HEK293 (cell line): ENCODE measurements around the gene SPTAN1.

Source experiments
- CTCF ChIA-PET: fragments of 350-600 bp; formaldehyde crosslinking; extraction: SDS; loops from one replicate; lab custom pipeline; 2021; ENCODE audit warnings: antibody characterized with exemption; lab: Yijun Ruan, JAX
- POLR2A ChIA-PET: fragments of 300-600 bp; formaldehyde crosslinking; extraction: SDS; loops from one replicate; lab custom pipeline; 2020; ENCODE audit warnings: antibody characterized with exemption, inconsistent platforms; lab: Yijun Ruan, JAX
- H3K27ac ChIP-seq: fragments of 200-500 bp; sonication (Bioruptor generic); 2 replicates; pipeline ENCODE4 v1.5.1; 2014; ENCODE audit warnings: low read depth, low read length, control low read depth, inconsistent platforms; ENCODE audit errors: extremely low read depth
- H3K36me3 ChIP-seq, 2 experiments: fragments of 200-500 bp in 1 of 2; sonication (Bioruptor generic) in 1 of 2; 1 replicate in 1 of 2; 2 replicates in 1 of 2; pipeline ENCODE4 v1.5.1; 2014 to 2017; ENCODE audit warnings: inconsistent platforms in 2 of 2, low read length in 2 of 2; ENCODE audit not compliant: control insufficient read depth in 2 of 2, insufficient read depth in 1 of 2
- H3K4me1 ChIP-seq: fragments of 200-500 bp; sonication (Bioruptor generic); 2 replicates; pipeline ENCODE4 v1.5.1; 2014; ENCODE audit warnings: mild to moderate bottlenecking, low read length, inconsistent platforms; ENCODE audit not compliant: control insufficient read depth, insufficient read depth
- H3K4me3 ChIP-seq: 2 replicates; pipeline ENCODE4 v1.5.1; 2011; ENCODE audit warnings: low read depth, mild to moderate bottlenecking, control low read depth, low read length, moderate library complexity
- H3K9me3 ChIP-seq: fragments of 200-500 bp; sonication (Bioruptor generic); 2 replicates; pipeline ENCODE4 v1.5.1; 2014; ENCODE audit warnings: low read depth, low read length, inconsistent platforms; ENCODE audit not compliant: control insufficient read depth, insufficient read depth
- EGR2 ChIP-seq: fragments of 450-650 bp; formaldehyde crosslinking; IDR thresholded peaks from 2 replicates; pipeline ENCODE4 v1.5.1; 2016; ENCODE audit warnings: low read depth, missing biosample characterization, missing genetic modification characterization
- HOXA7 ChIP-seq: sonication (generic); formaldehyde crosslinking; IDR thresholded peaks from 2 replicates; pipeline ENCODE4 v1.8.1; 2022; ENCODE audit warnings: missing genetic modification reagents, borderline replicate concordance
- KLF1 ChIP-seq: fragments of 450-650 bp; formaldehyde crosslinking; IDR thresholded peaks from 2 replicates; pipeline ENCODE4 v1.5.1; 2016; ENCODE audit warnings: missing biosample characterization, missing genetic modification characterization
- MEIS1 ChIP-seq: sonication (generic); formaldehyde crosslinking; IDR thresholded peaks from 2 replicates; pipeline ENCODE4 v1.8.1; 2022; ENCODE audit warnings: missing genetic modification reagents, mild to moderate bottlenecking, borderline replicate concordance
- MZF1 ChIP-seq: fragments of 450-650 bp; formaldehyde crosslinking; IDR thresholded peaks from 2 replicates; pipeline ENCODE4 v1.5.1; 2017; ENCODE audit warnings: missing biosample characterization, missing genetic modification characterization, borderline replicate concordance
- OSR2 ChIP-seq: fragments of 450-650 bp; formaldehyde crosslinking; IDR thresholded peaks from 2 replicates; pipeline ENCODE4 v1.5.1; 2016; ENCODE audit warnings: missing biosample characterization, missing genetic modification characterization
- RBAK ChIP-seq: fragments of 450-650 bp; formaldehyde crosslinking; IDR thresholded peaks from 2 replicates; pipeline ENCODE4 v1.5.1; 2016; ENCODE audit warnings: missing biosample characterization, missing genetic modification characterization
- YY2 ChIP-seq: fragments of 450-650 bp; formaldehyde crosslinking; IDR thresholded peaks from 2 replicates; pipeline ENCODE4 v1.5.1; 2016; ENCODE audit warnings: missing biosample characterization, missing genetic modification characterization
- ZBTB8A ChIP-seq: fragments of 450-650 bp; formaldehyde crosslinking; IDR thresholded peaks from 2 replicates; pipeline ENCODE4 v1.5.1; 2016; ENCODE audit warnings: missing biosample characterization, missing genetic modification characterization
- ZNF157 ChIP-seq: fragments of 450-650 bp; formaldehyde crosslinking; IDR thresholded peaks from 2 replicates; pipeline ENCODE4 v1.5.1; 2016; ENCODE audit warnings: missing biosample characterization, missing genetic modification characterization
- ZNF184 ChIP-seq: fragments of 450-650 bp; IDR thresholded peaks from 2 replicates; pipeline ENCODE4 v1.5.1; 2018; ENCODE audit warnings: missing biosample characterization, mild to moderate bottlenecking, missing genetic modification characterization
- ZNF19 ChIP-seq: fragments of 450-650 bp; formaldehyde crosslinking; IDR thresholded peaks from 2 replicates; pipeline ENCODE4; 2016; ENCODE audit warnings: missing biosample characterization, missing genetic modification characterization, low read depth
- ZNF2 ChIP-seq: fragments of 450-650 bp; formaldehyde crosslinking; IDR thresholded peaks from 2 replicates; pipeline ENCODE4 v1.5.1; 2016; ENCODE audit warnings: missing biosample characterization, missing genetic modification characterization
- ZNF223 ChIP-seq: fragments of 450-650 bp; formaldehyde crosslinking; IDR thresholded peaks from 2 replicates; pipeline ENCODE4 v1.5.1; 2016; ENCODE audit warnings: missing biosample characterization, missing genetic modification characterization
- ZNF23 ChIP-seq: fragments of 450-650 bp; formaldehyde crosslinking; IDR thresholded peaks from 2 replicates; pipeline ENCODE4 v1.5.1; 2016; ENCODE audit warnings: missing biosample characterization, missing genetic modification characterization, borderline replicate concordance
- ZNF248 ChIP-seq: fragments of 450-650 bp; formaldehyde crosslinking; IDR thresholded peaks from 2 replicates; pipeline ENCODE4 v1.5.1; 2017; ENCODE audit warnings: missing biosample characterization, missing genetic modification characterization
- ZNF280C ChIP-seq: fragments of 450-650 bp; formaldehyde crosslinking; IDR thresholded peaks from 2 replicates; pipeline ENCODE4 v1.5.1; 2016; ENCODE audit warnings: missing biosample characterization, missing genetic modification characterization
- ZNF335 ChIP-seq: fragments of 450-650 bp; formaldehyde crosslinking; conservative IDR thresholded peaks from 2 replicates; pipeline ENCODE4 v1.5.1; 2016; ENCODE audit warnings: missing biosample characterization, missing genetic modification characterization
- ZNF341 ChIP-seq: fragments of 450-650 bp; formaldehyde crosslinking; IDR thresholded peaks from 2 replicates; pipeline ENCODE4; 2016; ENCODE audit warnings: low read depth, missing biosample characterization, missing genetic modification characterization
- ZNF394 ChIP-seq: fragments of 450-650 bp; formaldehyde crosslinking; IDR thresholded peaks from 2 replicates; pipeline ENCODE4 v1.5.1; 2016; ENCODE audit warnings: missing biosample characterization, missing genetic modification characterization, mild to moderate bottlenecking, moderate library complexity, borderline replicate concordance
- ZNF426 ChIP-seq: fragments of 450-650 bp; formaldehyde crosslinking; IDR thresholded peaks from 2 replicates; pipeline ENCODE4 v1.5.1; 2017; ENCODE audit warnings: missing biosample characterization, missing genetic modification characterization, mild to moderate bottlenecking, inconsistent platforms, moderate library complexity
- ZNF510 ChIP-seq: fragments of 450-650 bp; formaldehyde crosslinking; IDR thresholded peaks from 2 replicates; pipeline ENCODE4 v1.5.1; 2018; ENCODE audit warnings: mild to moderate bottlenecking, missing genetic modification characterization, missing biosample characterization; ENCODE audit not compliant: insufficient replicate concordance
- ZNF513 ChIP-seq: fragments of 450-650 bp; IDR thresholded peaks from 2 replicates; pipeline ENCODE4 v1.5.1; 2018; ENCODE audit warnings: missing biosample characterization, missing genetic modification characterization
- ZNF561 ChIP-seq: fragments of 450-650 bp; IDR thresholded peaks from 2 replicates; pipeline ENCODE4 v1.5.1; 2018; ENCODE audit warnings: missing biosample characterization, missing genetic modification characterization, borderline replicate concordance
- ZNF776 ChIP-seq: fragments of 450-650 bp; formaldehyde crosslinking; IDR thresholded peaks from 2 replicates; pipeline ENCODE4 v1.5.0; 2017; ENCODE audit warnings: missing biosample characterization, missing genetic modification characterization, borderline replicate concordance
- ZSCAN18 ChIP-seq: fragments of 450-650 bp; formaldehyde crosslinking; IDR thresholded peaks from 2 replicates; pipeline ENCODE4 v1.5.1; 2016; ENCODE audit warnings: missing biosample characterization, missing genetic modification characterization
- ZSCAN23 ChIP-seq: fragments of 450-650 bp; formaldehyde crosslinking; IDR thresholded peaks from 2 replicates; pipeline ENCODE4 v1.5.1; 2016; ENCODE audit warnings: missing biosample characterization, missing genetic modification characterization
- ZSCAN30 ChIP-seq: fragments of 450-650 bp; IDR thresholded peaks from 2 replicates; pipeline ENCODE4 v1.5.1; 2018; ENCODE audit warnings: missing biosample characterization, mild to moderate bottlenecking, missing genetic modification characterization, moderate library complexity
- TF ChIP-seq, protein P1 (sequence below): fragments of 450-650 bp; formaldehyde crosslinking; IDR thresholded peaks from 2 replicates; pipeline ENCODE4 v1.5.1; 2017; ENCODE audit warnings: missing biosample characterization, missing genetic modification characterization
- TF ChIP-seq, protein P2 (sequence below): fragments of 450-650 bp; formaldehyde crosslinking; IDR thresholded peaks from 2 replicates; pipeline ENCODE4 v1.5.1; 2016; ENCODE audit warnings: missing biosample characterization, missing genetic modification characterization

Gene SPTAN1

DNA sequence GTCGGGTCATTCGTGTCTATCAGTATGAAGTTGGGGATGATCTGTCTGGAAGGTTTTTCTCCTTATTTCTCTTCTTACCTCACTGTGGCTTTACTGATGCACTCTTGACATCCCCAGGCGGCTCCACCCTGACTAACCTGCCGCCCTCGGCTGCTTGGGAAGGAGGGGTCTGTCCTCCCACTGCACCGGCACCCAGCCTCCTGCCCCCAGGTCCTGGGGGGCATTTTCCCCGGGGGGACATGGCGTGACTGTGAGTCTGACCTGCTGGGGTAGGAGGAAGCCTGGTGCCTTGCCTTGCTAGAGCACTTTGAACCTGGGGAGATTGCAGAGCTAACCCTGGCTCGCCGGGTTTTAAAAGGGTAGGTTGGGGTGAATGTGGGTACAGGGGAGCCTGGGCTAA, 76.7 kb downstream of the SPTAN1 start:
- ChIA-PET CTCF (no interaction called here), POLR2A (no interaction called here)
- Histone ChIP-seq H3K27ac (no peak overlapping the region), H3K4me3 (no peak overlapping the region), H3K4me1 (no peaks in the 10 kb centered on the region), H3K9me3 (no peaks in the 10 kb centered on the region), H3K36me3 (peaks cover 0 to 96% of the 10 kb centered on the region in 2 experiments; a peak in 2 of 3 replicates)
- TF ChIP-seq ZNF157 (tag by site-specific recombination) (no peak), ZSCAN23 (no peak), YY2 (tag by site-specific recombination) (no peak), ZNF19 (tag by site-specific recombination) (no peak), ZNF776 (tag by site-specific recombination) (no peak), ZNF248 (tag by site-specific recombination) (no peak), KLF1 (no peak), ZNF335 (no peak), MZF1 (tag by site-specific recombination) (no peak), ZNF561 (tag by site-specific recombination) (no peak), ZSCAN30 (tag by site-specific recombination) (no peak), ZNF280C (no peak), ZNF223 (tag by site-specific recombination) (no peak), RBAK (no peak), ZSCAN18 (tag by site-specific recombination) (no peak), ZNF394 (no peak), HOXA7 (no peak)
- TF ChIP-seq, protein P1, sequence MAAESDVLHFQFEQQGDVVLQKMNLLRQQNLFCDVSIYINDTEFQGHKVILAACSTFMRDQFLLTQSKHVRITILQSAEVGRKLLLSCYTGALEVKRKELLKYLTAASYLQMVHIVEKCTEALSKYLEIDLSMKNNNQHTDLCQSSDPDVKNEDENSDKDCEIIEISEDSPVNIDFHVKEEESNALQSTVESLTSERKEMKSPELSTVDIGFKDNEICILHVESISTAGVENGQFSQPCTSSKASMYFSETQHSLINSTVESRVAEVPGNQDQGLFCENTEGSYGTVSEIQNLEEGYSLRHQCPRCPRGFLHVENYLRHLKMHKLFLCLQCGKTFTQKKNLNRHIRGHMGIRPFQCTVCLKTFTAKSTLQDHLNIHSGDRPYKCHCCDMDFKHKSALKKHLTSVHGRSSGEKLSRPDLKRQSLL (tag by site-specific recombination): no peak
- TF ChIP-seq, protein P2, sequence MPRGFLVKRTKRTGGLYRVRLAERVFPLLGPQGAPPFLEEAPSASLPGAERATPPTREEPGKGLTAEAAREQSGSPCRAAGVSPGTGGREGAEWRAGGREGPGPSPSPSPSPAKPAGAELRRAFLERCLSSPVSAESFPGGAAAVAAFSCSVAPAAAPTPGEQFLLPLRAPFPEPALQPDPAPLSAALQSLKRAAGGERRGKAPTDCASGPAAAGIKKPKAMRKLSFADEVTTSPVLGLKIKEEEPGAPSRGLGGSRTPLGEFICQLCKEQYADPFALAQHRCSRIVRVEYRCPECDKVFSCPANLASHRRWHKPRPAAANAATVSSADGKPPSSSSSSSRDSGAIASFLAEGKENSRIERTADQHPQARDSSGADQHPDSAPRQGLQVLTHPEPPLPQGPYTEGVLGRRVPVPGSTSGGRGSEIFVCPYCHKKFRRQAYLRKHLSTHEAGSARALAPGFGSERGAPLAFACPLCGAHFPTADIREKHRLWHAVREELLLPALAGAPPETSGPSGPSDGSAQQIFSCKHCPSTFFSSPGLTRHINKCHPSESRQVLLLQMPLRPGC: no peak

DNA sequence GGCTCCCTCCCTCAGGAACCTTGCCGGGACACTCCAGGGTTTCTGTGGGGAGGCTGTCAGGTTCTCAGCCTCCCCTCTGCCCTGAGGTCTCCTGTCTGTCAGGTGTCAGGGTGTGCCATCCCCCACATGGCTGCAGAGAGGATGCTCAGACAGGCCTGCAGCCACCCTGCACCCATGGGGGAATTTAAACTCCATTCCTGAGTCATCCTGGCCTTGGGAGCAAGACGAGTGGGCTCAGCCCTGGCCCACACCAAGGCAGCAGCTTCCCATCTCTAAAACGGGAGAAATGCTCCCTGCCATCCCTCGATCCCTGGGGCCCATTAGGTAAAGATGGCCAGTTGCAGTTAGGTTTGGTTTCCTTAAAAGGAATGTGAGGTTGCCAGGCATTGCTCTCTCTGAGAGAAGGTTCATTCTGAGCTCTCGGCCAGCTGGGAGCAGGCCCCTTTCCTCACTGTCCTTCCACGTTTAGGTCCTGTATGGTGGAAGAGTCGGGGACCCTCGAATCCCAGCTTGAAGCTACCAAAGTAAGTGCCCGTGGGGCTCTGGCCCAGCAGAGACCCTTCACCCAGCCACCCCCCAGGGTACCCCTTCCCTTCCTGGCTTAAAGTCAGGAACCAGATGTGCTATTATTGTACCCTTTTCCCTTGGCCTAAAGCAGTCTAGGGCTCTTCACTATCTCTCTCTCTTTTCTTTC, 77.6 kb downstream of the SPTAN1 start:
- Histone ChIP-seq H3K4me1 (no peaks in the 10 kb centered on the region), H3K36me3 (peaks cover 0 to 96% of the 10 kb centered on the region in 2 experiments; a peak in 2 of 3 replicates), H3K27ac (no peak overlapping the region), H3K4me3 (no peak overlapping the region), H3K9me3 (no peaks in the 10 kb centered on the region)
- TF ChIP-seq ZNF184 (tag by site-specific recombination) (no peak), ZNF341 (tag by site-specific recombination) (no peak), ZNF510 (tag by site-specific recombination) (no peak), ZNF426 (no peak), ZBTB8A (tag by site-specific recombination) (no peak), MEIS1 (CRISPR knock-in tag) (no peak), ZNF23 (tag by site-specific recombination) (no peak), OSR2 (no peak), ZNF2 (tag by site-specific recombination) (no peak), MZF1 (tag by site-specific recombination) (no peak), ZNF513 (tag by site-specific recombination) (no peak), EGR2 (no peak)
- CTCF ChIA-PET: no interaction called here
- POLR2A ChIA-PET: no interaction called here
